Measurements from ENCODE around the gene HIPK3.

Gene HIPK3

DNA sequence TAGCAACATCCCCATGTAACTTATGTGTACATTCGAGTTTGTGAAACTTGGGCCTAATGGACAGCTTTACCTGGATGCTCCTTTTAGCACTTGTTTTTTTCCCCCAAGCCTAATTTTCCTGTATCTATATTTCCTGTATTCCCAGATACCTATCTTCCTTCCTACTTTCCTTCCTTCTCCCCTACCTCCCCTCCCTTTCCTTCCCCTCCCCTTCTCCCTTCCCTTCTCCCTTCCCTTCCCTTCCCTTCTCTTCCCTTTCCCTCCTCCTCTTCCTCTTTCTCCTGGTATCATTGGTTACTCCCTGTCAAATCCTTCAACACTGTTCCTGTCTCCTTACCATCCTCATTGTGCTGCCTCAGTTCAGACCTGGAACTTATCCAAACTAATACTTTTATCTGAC is 111.8 kb downstream of the HIPK3 start:
- no peak for TF ChIP-seq SPI1 (IDR thresholded peaks at IDR 0.05; ENCODE audit: low read depth, low read length)
- no peak for TF ChIP-seq PAX5 (IDR thresholded peaks at IDR 0.05; ENCODE audit: insufficient read depth, low read length, severe bottlenecking)
- TF ChIP-seq POLR2A (IDR thresholded peaks at IDR 0.05; ENCODE audit: low read depth, low read length) = no peak
- no peak for TF ChIP-seq TAF1 (IDR thresholded peaks at IDR 0.05; ENCODE audit: low read depth, low read length)
- no peak for TF ChIP-seq POLR2AphosphoS5 (IDR thresholded peaks at IDR 0.05; ENCODE audit: low read depth, low read length)
- TF ChIP-seq POU2F2 (IDR thresholded peaks at IDR 0.05; ENCODE audit: low read depth, low read length) = no peak
- DNase-seq (ENCODE audit: insufficient read length, low spot score) (no peak), FAIRE-seq (no peak)

DNA sequence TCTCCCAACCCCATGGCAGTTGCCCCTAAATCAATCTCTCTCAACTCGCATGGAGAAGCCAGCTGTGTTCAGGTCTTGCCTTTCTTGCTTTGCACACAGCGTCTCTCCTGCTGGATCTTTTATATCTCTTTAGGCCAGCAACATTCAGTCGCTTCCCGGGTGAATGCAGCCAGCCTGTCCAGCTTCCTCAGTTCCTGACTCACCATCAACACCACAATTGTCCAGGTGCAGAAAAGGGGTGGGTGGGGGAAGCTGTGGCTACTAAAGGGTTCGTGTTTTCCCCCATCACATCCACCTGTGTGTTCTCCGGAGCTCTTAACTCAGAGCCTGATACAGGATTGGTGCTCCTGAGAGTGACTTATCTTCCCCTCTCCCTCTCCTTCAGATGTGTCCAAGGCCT is 116.5 kb downstream of the HIPK3 start:
- TF ChIP-seq POLR2AphosphoS5 (IDR thresholded peaks at IDR 0.05; ENCODE audit: low read depth, low read length) (no peak), TAF1 (IDR thresholded peaks at IDR 0.05; ENCODE audit: low read depth, low read length) (no peak)
- DNase-seq (ENCODE audit: insufficient read length, low spot score) = no peak
- no peak for FAIRE-seq

DNA sequence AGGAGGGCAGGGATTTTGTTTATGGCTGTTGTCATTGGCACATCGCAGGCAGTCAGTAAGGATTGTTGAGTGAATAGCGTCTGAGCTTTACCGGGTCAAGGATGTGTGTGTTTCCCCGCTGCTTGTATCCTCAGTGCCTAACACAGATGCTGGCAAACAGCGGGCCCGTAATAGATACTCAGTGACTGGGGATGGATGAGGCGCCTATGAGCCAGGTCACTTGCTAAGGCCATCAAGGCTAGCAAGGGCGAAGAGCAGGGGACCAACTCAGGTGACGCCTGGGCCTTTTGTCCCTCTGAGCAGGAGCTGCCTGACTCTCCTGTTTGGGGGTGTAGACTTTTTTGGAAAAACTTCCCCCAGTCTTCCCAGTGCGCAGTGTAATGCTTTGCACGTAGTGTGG is 118.1 kb downstream of the HIPK3 start:
- DNase-seq (ENCODE audit: insufficient read length, low spot score) = no peak
- TF ChIP-seq TAF1 (IDR thresholded peaks at IDR 0.05; ENCODE audit: low read depth, low read length) (no peak), SPI1 (IDR thresholded peaks at IDR 0.05; ENCODE audit: low read depth, low read length) (no peak), POU2F2 (IDR thresholded peaks at IDR 0.05; ENCODE audit: low read depth, low read length) (no peak), POLR2AphosphoS5 (IDR thresholded peaks at IDR 0.05; ENCODE audit: low read depth, low read length) (no peak), POLR2A (IDR thresholded peaks at IDR 0.05; ENCODE audit: low read depth, low read length) (no peak), PAX5 (IDR thresholded peaks at IDR 0.05; ENCODE audit: insufficient read depth, low read length, severe bottlenecking) (no peak)
- no peak for FAIRE-seq

DNA sequence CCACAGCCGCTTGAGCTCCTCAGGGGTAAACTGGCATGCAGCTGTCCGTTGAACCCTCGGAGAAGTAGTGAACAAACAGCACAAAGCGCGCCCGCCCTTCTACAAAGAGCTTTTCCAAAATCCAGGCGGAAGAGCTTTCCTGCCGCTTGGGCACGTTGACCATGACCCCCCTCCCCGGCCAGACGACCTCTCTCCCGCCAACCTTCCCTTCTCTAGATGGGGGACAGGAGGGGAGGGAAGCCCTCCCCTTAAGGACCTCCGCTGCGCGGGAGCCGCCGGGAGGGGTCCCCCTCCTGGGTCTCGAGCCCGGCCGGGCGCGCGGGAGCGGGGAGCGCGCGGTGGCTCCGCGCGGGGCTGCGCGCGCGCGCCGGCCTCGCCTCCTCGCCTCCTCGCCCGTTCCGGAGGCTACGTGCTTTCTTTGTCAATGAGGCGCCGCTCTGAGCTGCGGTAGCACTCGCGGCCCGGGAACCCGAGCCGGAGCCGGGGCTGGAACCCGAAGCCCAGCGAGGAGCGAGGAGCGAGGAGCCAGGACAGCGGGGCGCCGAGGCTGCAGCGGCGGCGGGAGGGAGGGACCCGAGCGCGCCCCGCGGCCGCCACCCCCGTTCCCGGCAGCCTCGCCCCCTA is 118.6 kb downstream of the HIPK3 start, which contains the start of gene KIAA1549L:
KIAA1549L (plus strand) TSS at position 421 of the 624 bp plus-strand sequence.
- DNase-seq (ENCODE audit: insufficient read length, low spot score) = peak; percentile 30
- peak; percentile 58 for FAIRE-seq
- no peak for TF ChIP-seq POLR2AphosphoS5 (IDR thresholded peaks at IDR 0.05; ENCODE audit: low read depth, low read length)
- TF ChIP-seq POU2F2 (IDR thresholded peaks at IDR 0.05; ENCODE audit: low read depth, low read length) = no peak
- no peak for TF ChIP-seq PAX5 (IDR thresholded peaks at IDR 0.05; ENCODE audit: insufficient read depth, low read length, severe bottlenecking)

DNA sequence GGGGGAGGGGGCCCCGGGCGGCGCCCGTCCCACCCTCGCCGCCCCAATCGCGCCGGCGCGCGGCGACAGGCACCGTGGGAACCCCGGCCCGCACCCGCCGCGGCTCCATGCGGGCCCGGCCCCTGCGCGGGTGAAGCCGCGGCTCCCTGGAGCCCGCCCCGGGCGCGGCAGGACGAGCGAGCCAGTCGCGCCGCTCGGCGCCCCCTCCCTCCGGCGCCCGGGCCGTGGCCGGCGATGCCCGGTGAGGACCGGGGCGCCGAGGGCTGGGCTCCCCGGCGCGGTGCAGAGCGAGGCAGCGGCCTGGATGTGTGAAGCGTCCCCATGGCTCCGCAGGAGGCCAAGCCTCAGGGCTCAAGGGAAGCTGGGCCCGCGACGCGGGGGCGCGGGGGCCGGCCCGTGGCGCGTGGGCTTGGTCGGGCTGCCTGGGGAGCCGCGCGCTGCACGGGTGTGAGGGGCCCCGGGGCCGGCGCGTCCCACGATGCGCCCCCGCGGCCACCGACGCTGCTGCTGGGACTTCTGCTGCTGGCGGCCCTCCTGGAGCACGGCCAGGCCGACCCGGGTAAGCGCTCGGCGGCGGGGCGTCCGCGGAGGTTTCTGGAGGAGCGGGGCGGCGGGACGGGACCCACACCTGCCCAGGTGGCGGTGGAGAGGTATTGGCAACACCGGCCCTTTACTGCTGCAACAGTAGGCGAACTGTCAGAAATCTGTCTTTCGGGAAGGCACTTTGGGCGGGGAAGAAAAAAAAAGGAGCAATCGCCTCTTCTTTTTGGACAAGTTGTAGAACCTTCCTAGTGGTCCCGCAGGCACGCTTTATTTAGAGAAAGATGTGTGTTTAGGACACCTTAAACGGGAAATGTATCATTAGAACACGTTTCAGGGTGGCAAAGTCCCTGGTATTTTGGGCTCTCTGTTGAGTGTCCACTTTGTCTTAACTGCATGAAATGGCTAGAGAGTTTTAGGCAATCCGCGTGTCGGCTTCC is 119.4 kb downstream of the HIPK3 start:
- TF ChIP-seq POLR2A (IDR thresholded peaks at IDR 0.05; ENCODE audit: low read depth, low read length) (no peak), POU2F2 (IDR thresholded peaks at IDR 0.05; ENCODE audit: low read depth, low read length) (no peak), SPI1 (IDR thresholded peaks at IDR 0.05; ENCODE audit: low read depth, low read length) (no peak), TAF1 (IDR thresholded peaks at IDR 0.05; ENCODE audit: low read depth, low read length) (no peak), PAX5 (IDR thresholded peaks at IDR 0.05; ENCODE audit: insufficient read depth, low read length, severe bottlenecking) (no peak), POLR2AphosphoS5 (IDR thresholded peaks at IDR 0.05; ENCODE audit: low read depth, low read length) (no peak)
- no peak for FAIRE-seq
- peak; percentile 41 for DNase-seq (ENCODE audit: insufficient read length, low spot score)

DNA sequence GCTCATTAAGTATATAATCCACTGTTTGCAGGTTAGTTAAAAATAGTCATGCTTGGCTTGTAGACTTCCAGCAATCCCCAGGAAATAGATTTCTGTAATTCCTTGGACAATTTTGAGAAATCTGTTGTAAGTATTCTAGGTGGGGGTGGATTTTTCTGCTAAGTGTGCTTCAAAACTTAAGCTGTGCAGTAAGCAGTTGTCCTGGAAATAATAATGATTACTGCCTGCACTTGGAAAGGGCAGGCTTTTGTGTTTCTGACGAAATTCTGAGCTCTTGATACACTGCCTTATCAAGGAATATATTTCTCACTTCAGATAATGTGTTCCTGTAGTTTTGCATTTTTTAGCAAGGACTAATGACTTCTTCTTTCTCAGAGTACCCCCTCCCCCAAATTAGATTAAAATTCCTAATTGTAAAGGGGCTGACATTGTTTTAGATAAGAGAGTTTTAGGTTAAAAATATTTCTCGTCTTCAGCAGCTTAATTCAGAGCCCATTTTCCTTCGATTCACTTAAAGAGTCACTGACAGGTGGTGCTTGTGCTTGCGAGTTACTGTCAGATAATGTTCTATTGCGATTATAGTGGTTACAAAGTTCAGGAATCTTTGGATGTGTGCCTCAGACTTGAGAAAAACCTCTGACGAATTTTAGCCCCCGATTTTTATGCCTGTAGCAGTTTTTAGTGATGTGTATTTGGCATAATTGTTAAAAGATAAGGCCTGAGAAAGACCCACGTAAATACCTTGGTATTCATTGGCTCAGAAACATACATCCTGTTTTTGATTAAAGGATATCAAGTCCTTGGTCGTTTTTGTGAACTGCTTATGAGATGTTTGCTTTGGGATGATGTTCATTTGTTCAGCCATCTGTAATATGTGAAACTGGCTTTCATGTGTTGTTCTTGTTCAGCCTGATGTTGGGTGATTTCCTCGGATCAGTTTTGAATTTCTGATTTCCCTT is 120.5 kb downstream of the HIPK3 start:
- TF ChIP-seq POLR2AphosphoS5 (IDR thresholded peaks at IDR 0.05; ENCODE audit: low read depth, low read length) (no peak), POU2F2 (IDR thresholded peaks at IDR 0.05; ENCODE audit: low read depth, low read length) (no peak), PAX5 (IDR thresholded peaks at IDR 0.05; ENCODE audit: insufficient read depth, low read length, severe bottlenecking) (no peak), TAF1 (IDR thresholded peaks at IDR 0.05; ENCODE audit: low read depth, low read length) (no peak), POLR2A (IDR thresholded peaks at IDR 0.05; ENCODE audit: low read depth, low read length) (no peak)
- DNase-seq (ENCODE audit: insufficient read length, low spot score) (no peak), FAIRE-seq (no peak)

DNA sequence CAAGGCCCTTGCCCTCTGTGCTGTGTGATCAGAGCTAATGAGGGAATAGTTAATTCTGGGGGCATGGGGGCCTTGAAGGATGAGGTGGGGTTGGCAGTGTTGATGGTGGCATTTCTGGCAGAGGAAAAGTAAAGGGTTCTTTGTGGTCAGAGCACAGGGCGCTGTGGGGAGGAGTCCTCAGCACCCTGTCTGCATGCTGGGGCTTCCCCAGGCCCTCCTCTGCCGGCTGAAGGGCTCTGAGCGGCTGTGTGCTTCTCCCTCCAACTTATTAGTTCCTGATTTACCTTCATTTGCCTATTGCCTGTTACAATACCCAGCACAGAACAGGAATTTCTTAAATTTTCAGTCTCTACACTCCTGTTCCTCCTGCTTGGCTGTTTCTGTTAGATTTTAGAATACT is 122.8 kb downstream of the HIPK3 start:
- FAIRE-seq = peak; percentile 86
- DNase-seq (ENCODE audit: insufficient read length, low spot score) = no peak
- TF ChIP-seq POU2F2 (IDR thresholded peaks at IDR 0.05; ENCODE audit: low read depth, low read length) = peak; percentile 71; the same call in 1 of the 2 replicates
- no peak for TF ChIP-seq PAX5 (IDR thresholded peaks at IDR 0.05; ENCODE audit: insufficient read depth, low read length, severe bottlenecking)

DNA sequence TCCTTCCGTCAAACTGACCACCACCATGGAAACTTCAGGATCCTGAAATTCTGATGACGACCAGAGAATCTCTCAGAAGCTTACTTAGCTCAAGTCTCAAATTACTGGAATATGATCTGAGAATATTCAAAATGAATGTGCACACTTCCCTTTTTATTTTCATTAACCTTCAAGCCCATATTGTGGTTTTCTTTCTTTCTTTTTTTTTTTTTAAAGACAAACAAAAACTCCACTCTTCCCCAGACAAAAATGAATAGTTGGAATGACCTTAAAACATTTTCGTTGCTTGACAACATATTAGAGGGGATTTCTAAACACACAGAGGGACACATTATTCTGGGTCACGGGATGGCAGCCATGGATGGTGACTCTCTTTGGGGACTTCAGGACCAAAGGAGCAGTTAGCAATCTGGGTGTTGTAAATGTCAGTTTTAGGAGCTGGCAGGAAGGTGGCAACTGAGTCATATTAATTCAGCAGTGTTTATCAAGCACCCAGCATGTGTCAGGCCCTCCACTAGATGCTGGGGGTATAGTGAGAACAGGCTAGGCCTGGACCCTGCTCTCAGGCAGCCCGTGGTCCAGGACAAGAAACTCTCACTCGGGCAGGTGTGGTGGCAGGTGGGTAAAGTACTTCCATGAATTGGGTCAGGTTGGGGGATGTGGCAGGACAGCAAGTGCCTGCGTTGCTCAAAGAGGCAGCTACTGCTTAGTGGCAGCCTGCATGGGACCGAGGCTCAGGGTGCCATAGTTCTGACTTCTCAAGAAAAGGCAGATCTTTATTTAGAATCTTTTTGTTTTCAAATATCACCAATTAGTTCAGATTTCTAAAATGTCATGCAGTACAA is 126.1 kb downstream of the HIPK3 start:
- no peak for DNase-seq (ENCODE audit: insufficient read length, low spot score)
- TF ChIP-seq SPI1 (IDR thresholded peaks at IDR 0.05; ENCODE audit: low read depth, low read length) (peak; percentile 90), POU2F2 (IDR thresholded peaks at IDR 0.05; ENCODE audit: low read depth, low read length) (no peak), POLR2AphosphoS5 (IDR thresholded peaks at IDR 0.05; ENCODE audit: low read depth, low read length) (no peak), PAX5 (IDR thresholded peaks at IDR 0.05; ENCODE audit: insufficient read depth, low read length, severe bottlenecking) (no peak)
- peak; percentile 86 for FAIRE-seq

DNA sequence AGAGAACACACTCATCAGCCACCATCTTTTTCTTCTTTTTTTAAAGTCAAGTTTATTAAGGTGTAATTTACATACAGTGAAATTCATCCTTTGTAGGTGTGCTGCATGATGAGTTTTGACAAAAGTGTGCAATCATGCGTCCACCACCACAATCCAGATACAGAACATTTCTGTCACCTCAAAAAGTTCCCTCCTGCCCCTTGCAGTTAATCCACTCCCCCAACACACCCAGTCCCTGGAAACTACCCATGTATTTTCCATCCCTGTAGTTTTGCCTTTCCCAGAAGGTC is 126.7 kb downstream of the HIPK3 start:
- TF ChIP-seq TAF1 (IDR thresholded peaks at IDR 0.05; ENCODE audit: low read depth, low read length) = no peak
- TF ChIP-seq PAX5 (IDR thresholded peaks at IDR 0.05; ENCODE audit: insufficient read depth, low read length, severe bottlenecking) = peak; percentile 42
- TF ChIP-seq SPI1 (IDR thresholded peaks at IDR 0.05; ENCODE audit: low read depth, low read length) = no peak
- TF ChIP-seq POU2F2 (IDR thresholded peaks at IDR 0.05; ENCODE audit: low read depth, low read length) = no peak
- TF ChIP-seq POLR2AphosphoS5 (IDR thresholded peaks at IDR 0.05; ENCODE audit: low read depth, low read length) = no peak
- no peak for TF ChIP-seq POLR2A (IDR thresholded peaks at IDR 0.05; ENCODE audit: low read depth, low read length)
- FAIRE-seq (no peak), DNase-seq (ENCODE audit: insufficient read length, low spot score) (no peak)

Measured in GM12891 (cell line).